ENCODE results near the gene KRT72.

- TF ChIP-seq POLR2AphosphoS5 (IDR thresholded peaks at IDR 0.05; ENCODE audit: low read depth, low read length) (no peak), TAF1 (IDR thresholded peaks at IDR 0.05; ENCODE audit: low read depth, low read length) (no peak), POLR2A (IDR thresholded peaks at IDR 0.05; ENCODE audit: low read depth, low read length) (no peak), POU2F2 (IDR thresholded peaks at IDR 0.05; ENCODE audit: low read depth, low read length) (no peak), SPI1 (IDR thresholded peaks at IDR 0.05; ENCODE audit: low read depth, low read length) (no peak), PAX5 (IDR thresholded peaks at IDR 0.05; ENCODE audit: insufficient read depth, low read length, severe bottlenecking) (no peak)
Measured at GRCh38 chr12:52644078-52644415, 42.8 kb upstream of the KRT72 start.

Measured in GM12891 (cell line).